A204.1 (cell line): ENCODE measurements around the gene CHCHD6.

Experiments
- FAIRE-seq: peaks from 2 replicates; lab custom pipeline; 2012; peaks lifted over from hg19 to GRCh38; lab: Jason Lieb, UNC

The CHCHD6 gene

GRCh38 chr3:126703512-126704493 is at the start of gene CHCHD6:
Gene CHCHD6, plus strand, starts transcription at chr3:126704240. Its CDS starts 73 bp downstream, at chr3:126704313.
- FAIRE-seq: peak; percentile 86

- no peak for FAIRE-seq
Observed at GRCh38 chr3:126654571-126655383, 49.3 kb upstream of the CHCHD6 start, which contains the start of gene TXNRD3. Gene TXNRD3, minus strand, starts transcription at chr3:126655124.

- FAIRE-seq: no peak
Observed at GRCh38 chr3:126655887-126656286, 48.2 kb upstream of the CHCHD6 start.

- no peak for FAIRE-seq
Observed at GRCh38 chr3:126656371-126657134, 47.5 kb upstream of the CHCHD6 start.

- FAIRE-seq: no peak
Observed at GRCh38 chr3:126657901-126658300, 46.1 kb upstream of the CHCHD6 start.

- FAIRE-seq: no peak
Observed at GRCh38 chr3:126658584-126658983, 45.5 kb upstream of the CHCHD6 start.

GRCh38 chr3:126659915-126660886 is 43.8 kb upstream of the CHCHD6 start:
- no peak for FAIRE-seq

GRCh38 chr3:126661532-126662364 is 42.3 kb upstream of the CHCHD6 start:
- FAIRE-seq: no peak

GRCh38 chr3:126663257-126663656 is 40.8 kb upstream of the CHCHD6 start:
- no peak for FAIRE-seq

- no peak for FAIRE-seq
Observed at GRCh38 chr3:126663750-126664149, 40.3 kb upstream of the CHCHD6 start.

- no peak for FAIRE-seq
Observed at GRCh38 chr3:126664591-126665214, 39.3 kb upstream of the CHCHD6 start.

GRCh38 chr3:126665221-126665936 is 38.7 kb upstream of the CHCHD6 start:
- no peak for FAIRE-seq

GRCh38 chr3:126665959-126666657 is 37.9 kb upstream of the CHCHD6 start:
- FAIRE-seq: no peak

GRCh38 chr3:126666658-126667528 is 37.1 kb upstream of the CHCHD6 start:
- FAIRE-seq: no peak

- no peak for FAIRE-seq
Observed at GRCh38 chr3:126667631-126668449, 36.2 kb upstream of the CHCHD6 start.
